Liver (tissue), 9 donors: ENCODE measurements around the gene STARD9. TPM values are rescaled to one million over a fixed set of nuclear protein-coding genes. Genes with fewer than 3 reads are reported as not detected.

Experiments
- DNase-seq: peaks from one replicate; pipeline ENCODE4 v3.0.0-alpha.2; 2017; ENCODE audit warnings: low spot score
- H3K27ac ChIP-seq, 2 donors: one replicate each; pipeline ENCODE4 v1.7.0; 2013; ENCODE audit warnings: inconsistent platforms in 2 of 2, low read length in 2 of 2, control low read depth in 1 of 2, low read depth in 1 of 2, mild to moderate bottlenecking in 1 of 2
- H3K27me3 ChIP-seq, 4 donors: one replicate each; pipeline versions ENCODE4 v1.6.1 to v1.7.0; 2013; ENCODE audit warnings: low read length in 3 of 4, inconsistent platforms in 1 of 4, mild to moderate bottlenecking in 1 of 4, moderate library complexity in 1 of 4; ENCODE audit not compliant: control insufficient read depth in 4 of 4, insufficient read depth in 4 of 4
- H3K36me3 ChIP-seq, 4 donors: one replicate each; pipeline versions ENCODE4 v1.6.1 to v1.7.0; 2013; ENCODE audit warnings: low read length in 3 of 4, mild to moderate bottlenecking in 3 of 4, low read depth in 1 of 4, moderate library complexity in 1 of 4; ENCODE audit not compliant: control insufficient read depth in 4 of 4, insufficient read depth in 3 of 4
- H3K4me1 ChIP-seq, 4 donors: one replicate each; pipeline versions ENCODE4 v1.6.1 to v1.7.0; 2013; ENCODE audit warnings: low read length in 3 of 4, mild to moderate bottlenecking in 3 of 4, moderate library complexity in 1 of 4; ENCODE audit not compliant: control insufficient read depth in 4 of 4, insufficient read depth in 4 of 4
- H3K4me3 ChIP-seq, 3 donors: one replicate each; pipeline versions ENCODE4 v1.6.1 to v1.7.0; 2013; ENCODE audit warnings: low read length in 3 of 3, control low read depth in 1 of 3, low read depth in 1 of 3, mild to moderate bottlenecking in 1 of 3
- H3K9ac ChIP-seq, 2 donors: one replicate each; pipeline ENCODE4 v1.7.0; 2013; ENCODE audit warnings: low read length in 2 of 2, mild to moderate bottlenecking in 2 of 2, moderate library complexity in 2 of 2, control low read depth in 1 of 2, low read depth in 1 of 2
- H3K9me3 ChIP-seq, 4 donors: one replicate each; pipeline versions ENCODE4 v1.6.1 to v1.7.0; 2013; ENCODE audit warnings: low read length in 3 of 4; ENCODE audit not compliant: control insufficient read depth in 4 of 4
- ATF3 ChIP-seq: IDR thresholded peaks from 2 replicates; pipeline ENCODE4 v1.6.1; 2016; ENCODE audit warnings: antibody characterized with exemption
- CTCF ChIP-seq: fragments of 150-350 bp; IDR thresholded peaks from 2 replicates; pipeline ENCODE4 v1.5.1; 2017; ENCODE audit warnings: improper control_type of control experiment, low read depth, low read length; ENCODE audit not compliant: missing input control
- EGR1 ChIP-seq, 2 donors: IDR thresholded peaks; 2 replicates each; pipeline ENCODE4 v1.6.1; 2016 to 2018; ENCODE audit warnings: antibody characterized with exemption in 2 of 2, low read depth in 2 of 2
- FOXA1 ChIP-seq: IDR thresholded peaks from 2 replicates; pipeline ENCODE4 v1.6.1; 2016; ENCODE audit warnings: antibody characterized with exemption
- FOXA2 ChIP-seq: IDR thresholded peaks from 2 replicates; pipeline ENCODE4 v1.6.1; 2016; ENCODE audit warnings: antibody characterized with exemption
- GABPA ChIP-seq, 2 donors: IDR thresholded peaks in 1 of 2; conservative IDR thresholded peaks in 1 of 2; 2 replicates each; pipeline ENCODE4 v1.6.1; 2016; ENCODE audit warnings: antibody characterized with exemption in 2 of 2, mild to moderate bottlenecking in 1 of 2, moderate library complexity in 1 of 2
- HNF4A ChIP-seq, 2 donors: conservative IDR thresholded peaks; 2 replicates each; pipeline ENCODE4 v1.6.1; 2016; ENCODE audit warnings: antibody characterized with exemption in 2 of 2, mild to moderate bottlenecking in 2 of 2
- HNF4G ChIP-seq: IDR thresholded peaks from 2 replicates; pipeline ENCODE4 v1.6.1; 2016; ENCODE audit warnings: antibody characterized with exemption
- JUND ChIP-seq, 2 donors: IDR thresholded peaks; 2 replicates each; pipeline ENCODE4 v1.6.1; 2016; ENCODE audit warnings: antibody characterized with exemption in 2 of 2
- MAX ChIP-seq: IDR thresholded peaks from 2 replicates; pipeline ENCODE4 v1.6.1; 2016; ENCODE audit warnings: antibody characterized with exemption
- NR2F2 ChIP-seq: IDR thresholded peaks from 2 replicates; pipeline ENCODE4 v1.6.1; 2016; ENCODE audit warnings: antibody characterized with exemption
- RAD21 ChIP-seq, 2 donors: IDR thresholded peaks; 2 replicates each; pipeline ENCODE4 v1.6.1; 2016; ENCODE audit warnings: antibody characterized with exemption in 2 of 2, mild to moderate bottlenecking in 2 of 2
- REST ChIP-seq: IDR thresholded peaks from 2 replicates; pipeline ENCODE4 v1.6.1; 2016; ENCODE audit warnings: antibody characterized with exemption, mild to moderate bottlenecking
- RXRA ChIP-seq, 2 donors: IDR thresholded peaks; 2 replicates each; pipeline ENCODE4 v1.6.1; 2017 to 2018; ENCODE audit warnings: antibody characterized with exemption in 2 of 2, mild to moderate bottlenecking in 1 of 2
- SP1 ChIP-seq: IDR thresholded peaks from 2 replicates; pipeline ENCODE4 v1.6.1; 2018; ENCODE audit warnings: antibody characterized with exemption, mild to moderate bottlenecking
- TAF1 ChIP-seq: conservative IDR thresholded peaks from 2 replicates; pipeline ENCODE4 v1.6.1; 2016; ENCODE audit warnings: antibody characterized with exemption, mild to moderate bottlenecking
- YY1 ChIP-seq: IDR thresholded peaks from 2 replicates; pipeline ENCODE4 v1.6.1; 2016; ENCODE audit warnings: antibody characterized with exemption, mild to moderate bottlenecking
- ZBTB33 ChIP-seq: IDR thresholded peaks from 2 replicates; pipeline ENCODE4 v1.6.1; 2016; ENCODE audit warnings: antibody characterized with exemption
- WGBS: extraction: QIAGEN DNeasy Blood & Tissue Kit; methylation state at CpG from one replicate; pipeline ENCODE4 v1.1.7; 2013; 5-methylcytosine and 5-hydroxymethylcytosine counted together
- polyA plus RNA-seq, 2 donors: library from polyadenylated mRNA; stranded (reverse) in 1 of 2; unstranded in 1 of 2; fragments of 200-250 nt in 1 of 2; fragments of >200 nt in 1 of 2; fragmentation: Nextera tagmentation in 1 of 2; extraction: Ambion mirVana in 1 of 2; gene quantifications; one replicate each; pipeline versions ENCODE4 v1.2.1 to v1.2.3, GENCODE V29; 2013 to 2015
- total RNA-seq, 2 donors: library from RNA; depleted of rRNA; stranded (reverse); fragments of >200 nt; gene quantifications; one replicate each; pipeline ENCODE4 v1.2.3, GENCODE V29; 2014
- donor health status: healthy.
- donor health status: healthy.
- donor health status: healthy.
- donor health status: healthy.
- donor health status: healthy.

The STARD9 gene
- total and polyA plus RNA-seq, 4 donors = 0.26 to 3.9 (median 0.54) TPM

GRCh38 chr15:42674472-42674871 is 99.1 kb downstream of the STARD9 start (continued):
- TF ChIP-seq CTCF = no peak
- TF ChIP-seq ATF3 = no peak
- TF ChIP-seq FOXA1 = no peak
- no peak for TF ChIP-seq YY1
- TF ChIP-seq HNF4G = no peak
- TF ChIP-seq GABPA (IDR thresholded peaks at IDR 0.05 in 1 of 2, conservative IDR thresholded peaks at IDR 0.05 in 1 of 2) = no peak
- no peak for TF ChIP-seq FOXA2
- no peak for TF ChIP-seq SP1
- no peak for TF ChIP-seq EGR1 (IDR thresholded peaks at IDR 0.05; ENCODE audit: low read depth in 2 of 2)

- Histone ChIP-seq H3K27me3 (no peaks in the 10 kb centered on the region), H3K9me3 (no peaks in the 10 kb centered on the region), H3K27ac (no peak overlapping the region), H3K36me3 (no peaks in the 10 kb centered on the region), H3K4me3 (no peak overlapping the region), H3K9ac (no peak overlapping the region), H3K4me1 (no peaks in the 10 kb centered on the region)
- TF ChIP-seq YY1 (no peak), REST (no peak), MAX (no peak), JUND (IDR thresholded peaks at IDR 0.05) (no peak), ATF3 (no peak), RAD21 (IDR thresholded peaks at IDR 0.05) (no peak), GABPA (IDR thresholded peaks at IDR 0.05 in 1 of 2, conservative IDR thresholded peaks at IDR 0.05 in 1 of 2) (no peak), EGR1 (IDR thresholded peaks at IDR 0.05; ENCODE audit: low read depth in 2 of 2) (no peak), HNF4G (no peak), HNF4A (conservative IDR thresholded peaks at IDR 0.05) (no peak), RXRA (IDR thresholded peaks at IDR 0.05) (no peak), NR2F2 (no peak), FOXA1 (no peak), ZBTB33 (no peak), CTCF (no peak), SP1 (no peak), FOXA2 (no peak), TAF1 (no peak)
- DNase-seq = no peak
- 98% methylated on average over 1 of the region's 1 CpG for WGBS
Observed at GRCh38 chr15:42675021-42675420, 99.6 kb downstream of the STARD9 start.
